Rectal smooth muscle tissue (tissue), 1 donor: ENCODE measurements around the gene FAM53B.

Source experiments
- H3K27ac ChIP-seq: one replicate; pipeline ENCODE4 v1.7.0; 2013; ENCODE audit warnings: low read depth, low read length, inconsistent platforms
- H3K27me3 ChIP-seq: one replicate; pipeline ENCODE4 v1.7.0; 2013; ENCODE audit warnings: low read length; ENCODE audit not compliant: control insufficient read depth, insufficient read depth
- H3K36me3 ChIP-seq: one replicate; pipeline ENCODE4 v1.7.0; 2013; ENCODE audit warnings: low read length; ENCODE audit not compliant: control insufficient read depth, insufficient read depth
- H3K4me1 ChIP-seq: one replicate; pipeline ENCODE4 v1.7.0; 2013; ENCODE audit warnings: low read length; ENCODE audit not compliant: control insufficient read depth, insufficient read depth
- H3K4me3 ChIP-seq: one replicate; pipeline ENCODE4 v1.7.0; 2013; ENCODE audit warnings: low read length
- H3K9ac ChIP-seq: one replicate; pipeline ENCODE4 v1.7.0; 2013; ENCODE audit warnings: low read length

Gene FAM53B

GRCh38 chr10:124636271-124636995 lies 107.7 kb downstream of the FAM53B start:
- H3K9ac ChIP-seq: no peak overlapping the region
- H3K27me3 ChIP-seq: no peaks in the 10 kb centered on the region
- H3K4me1 ChIP-seq: peaks cover 12% of the 10 kb centered on the region
- no peak overlapping the region for H3K27ac ChIP-seq
- H3K36me3 ChIP-seq: no peaks in the 10 kb centered on the region
- H3K4me3 ChIP-seq: no peak overlapping the region

- no peaks in the 10 kb centered on the region for H3K36me3 ChIP-seq
- no peak overlapping the region for H3K27ac ChIP-seq
- no peak overlapping the region for H3K4me3 ChIP-seq
- peaks cover 7% of the 10 kb centered on the region for H3K4me1 ChIP-seq
- no peak overlapping the region for H3K9ac ChIP-seq
- no peaks in the 10 kb centered on the region for H3K27me3 ChIP-seq
These were observed 111.6 kb downstream of the FAM53B start for GRCh38 chr10:124632566-124632965.

- H3K4me1 ChIP-seq: peaks cover 7% of the 10 kb centered on the region
- no peaks in the 10 kb centered on the region for H3K27me3 ChIP-seq
- no peaks in the 10 kb centered on the region for H3K36me3 ChIP-seq
- H3K27ac ChIP-seq: no peak overlapping the region
- H3K4me3 ChIP-seq: no peak overlapping the region
- no peak overlapping the region for H3K9ac ChIP-seq
These were observed 112.1 kb downstream of the FAM53B start for GRCh38 chr10:124632064-124632531.

- Histone ChIP-seq H3K4me3 (no peak overlapping the region), H3K36me3 (no peaks in the 10 kb centered on the region), H3K9ac (no peak overlapping the region), H3K4me1 (peaks cover 7% of the 10 kb centered on the region), H3K27ac (no peak overlapping the region), H3K27me3 (no peaks in the 10 kb centered on the region)
These were observed 113.6 kb downstream of the FAM53B start for GRCh38 chr10:124630551-124630950.

GRCh38 chr10:124629842-124630241 lies 114.3 kb downstream of the FAM53B start:
- H3K27ac ChIP-seq: no peak overlapping the region

GRCh38 chr10:124629415-124629814 lies 114.8 kb downstream of the FAM53B start:
- no peaks in the 10 kb centered on the region for H3K27me3 ChIP-seq
- peaks cover 7% of the 10 kb centered on the region for H3K4me1 ChIP-seq
- no peak overlapping the region for H3K9ac ChIP-seq
- no peaks in the 10 kb centered on the region for H3K36me3 ChIP-seq
- H3K4me3 ChIP-seq: no peak overlapping the region
- H3K27ac ChIP-seq: no peak overlapping the region

More at GRCh38 chr10:124629842-124630241, 114.3 kb downstream of the FAM53B start:
- Histone ChIP-seq H3K4me3 (no peak overlapping the region), H3K27me3 (no peaks in the 10 kb centered on the region), H3K36me3 (no peaks in the 10 kb centered on the region), H3K9ac (no peak overlapping the region), H3K4me1 (peaks cover 7% of the 10 kb centered on the region)

GRCh38 chr10:124628676-124629021 lies 115.5 kb downstream of the FAM53B start:
- Histone ChIP-seq H3K9ac (no peak overlapping the region), H3K27me3 (no peaks in the 10 kb centered on the region), H3K4me1 (peaks cover 7% of the 10 kb centered on the region), H3K36me3 (no peaks in the 10 kb centered on the region), H3K27ac (no peak overlapping the region), H3K4me3 (no peak overlapping the region)

GRCh38 chr10:124627866-124628675 lies 116.1 kb downstream of the FAM53B start:
- H3K4me3 ChIP-seq: no peak overlapping the region
- no peaks in the 10 kb centered on the region for H3K36me3 ChIP-seq
- no peaks in the 10 kb centered on the region for H3K27me3 ChIP-seq
- H3K9ac ChIP-seq: no peak overlapping the region
- H3K4me1 ChIP-seq: peaks cover 7% of the 10 kb centered on the region
- H3K27ac ChIP-seq: no peak overlapping the region

- H3K4me1 ChIP-seq: peaks cover 7% of the 10 kb centered on the region
- H3K36me3 ChIP-seq: no peaks in the 10 kb centered on the region
- H3K4me3 ChIP-seq: no peak overlapping the region
- H3K27ac ChIP-seq: no peak overlapping the region
- H3K9ac ChIP-seq: no peak overlapping the region
- H3K27me3 ChIP-seq: no peaks in the 10 kb centered on the region
These were observed 117.3 kb downstream of the FAM53B start for GRCh38 chr10:124626759-124627380.

- Histone ChIP-seq H3K27me3 (no peaks in the 10 kb centered on the region), H3K9ac (no peak overlapping the region), H3K36me3 (no peaks in the 10 kb centered on the region), H3K4me1 (peaks cover 11% of the 10 kb centered on the region), H3K27ac (no peak overlapping the region), H3K4me3 (no peak overlapping the region)
These were observed 118.3 kb downstream of the FAM53B start for GRCh38 chr10:124625831-124626238.

GRCh38 chr10:124624895-124625294 lies 119.3 kb downstream of the FAM53B start:
- Histone ChIP-seq H3K27me3 (no peaks in the 10 kb centered on the region), H3K4me3 (no peak overlapping the region), H3K36me3 (no peaks in the 10 kb centered on the region), H3K27ac (peak overlapping the region; percentile 27), H3K9ac (no peak overlapping the region), H3K4me1 (peaks cover 11% of the 10 kb centered on the region)

GRCh38 chr10:124624466-124624865 lies 119.7 kb downstream of the FAM53B start:
- H3K9ac ChIP-seq: no peak overlapping the region
- no peaks in the 10 kb centered on the region for H3K27me3 ChIP-seq
- peaks cover 11% of the 10 kb centered on the region for H3K4me1 ChIP-seq
- peak overlapping the region; percentile 55 for H3K27ac ChIP-seq
- H3K36me3 ChIP-seq: no peaks in the 10 kb centered on the region
- H3K4me3 ChIP-seq: no peak overlapping the region
